22Rv1 (cell line): ENCODE data around the gene ZNF407.

Source experiments
- ZFX ChIP-seq: fragments of 450-650 bp; IDR thresholded peaks from 2 replicates; pipeline ENCODE4 v1.6.1; 2017; ENCODE audit warnings: antibody characterized with exemption, borderline replicate concordance
- TF ChIP-seq, protein P1 (sequence below): fragments of 450-650 bp; IDR thresholded peaks from 2 replicates; pipeline ENCODE4 v1.5.1; 2017; ENCODE audit warnings: mild to moderate bottlenecking

DNA sequence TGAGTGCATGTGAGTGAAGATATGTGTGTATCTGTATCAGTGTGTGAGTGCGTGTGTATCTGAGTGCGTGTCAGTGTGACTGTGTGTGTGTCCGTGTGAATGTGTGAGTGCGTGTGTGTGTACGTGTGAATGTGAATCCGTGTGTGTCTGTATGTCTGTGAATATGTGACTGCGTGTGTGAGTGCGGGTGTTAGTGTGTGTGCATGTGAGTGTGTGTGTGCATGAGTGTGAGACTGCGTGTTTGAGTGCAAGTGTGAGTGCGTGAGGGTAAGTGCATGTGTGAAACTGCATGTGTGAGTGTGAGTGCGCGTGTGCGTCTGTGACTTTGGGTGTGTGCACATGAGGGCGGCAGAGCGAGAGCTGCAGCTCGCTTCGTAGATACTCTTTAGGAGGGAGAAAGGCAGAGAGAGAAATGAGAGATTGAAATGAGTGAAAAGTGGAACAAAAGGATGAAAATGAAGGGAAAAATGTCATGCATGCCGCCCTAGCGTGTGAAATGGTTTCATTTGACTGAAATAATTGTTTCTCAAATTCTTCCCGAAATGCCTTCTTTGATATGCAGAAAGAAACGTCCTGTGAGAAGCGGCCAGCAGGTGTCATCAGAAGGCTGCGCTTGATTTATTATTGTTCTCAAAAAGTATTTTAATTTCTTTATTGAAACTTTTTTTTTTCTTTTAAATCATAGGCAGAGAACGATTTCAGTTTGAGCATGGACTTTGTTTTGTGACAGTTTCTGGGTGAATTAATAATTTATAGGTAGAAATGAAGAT, 25.6 kb downstream of the ZNF407 start:
- TF ChIP-seq, protein P1, sequence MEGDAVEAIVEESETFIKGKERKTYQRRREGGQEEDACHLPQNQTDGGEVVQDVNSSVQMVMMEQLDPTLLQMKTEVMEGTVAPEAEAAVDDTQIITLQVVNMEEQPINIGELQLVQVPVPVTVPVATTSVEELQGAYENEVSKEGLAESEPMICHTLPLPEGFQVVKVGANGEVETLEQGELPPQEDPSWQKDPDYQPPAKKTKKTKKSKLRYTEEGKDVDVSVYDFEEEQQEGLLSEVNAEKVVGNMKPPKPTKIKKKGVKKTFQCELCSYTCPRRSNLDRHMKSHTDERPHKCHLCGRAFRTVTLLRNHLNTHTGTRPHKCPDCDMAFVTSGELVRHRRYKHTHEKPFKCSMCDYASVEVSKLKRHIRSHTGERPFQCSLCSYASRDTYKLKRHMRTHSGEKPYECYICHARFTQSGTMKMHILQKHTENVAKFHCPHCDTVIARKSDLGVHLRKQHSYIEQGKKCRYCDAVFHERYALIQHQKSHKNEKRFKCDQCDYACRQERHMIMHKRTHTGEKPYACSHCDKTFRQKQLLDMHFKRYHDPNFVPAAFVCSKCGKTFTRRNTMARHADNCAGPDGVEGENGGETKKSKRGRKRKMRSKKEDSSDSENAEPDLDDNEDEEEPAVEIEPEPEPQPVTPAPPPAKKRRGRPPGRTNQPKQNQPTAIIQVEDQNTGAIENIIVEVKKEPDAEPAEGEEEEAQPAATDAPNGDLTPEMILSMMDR: peak; percentile 62
- TF ChIP-seq ZFX: no peak
